Gastrocnemius medialis (tissue), 4 donors: Measurements from ENCODE around the gene PLXNB3.

ENCODE experiments used
- CTCF ChIP-seq, 5 experiments: fragments of 450-650 bp in 3 of 5; fragments of 200-600 bp in 2 of 5; sonication (generic) in 2 of 5; IDR thresholded peaks in 4 of 5; conservative IDR thresholded peaks in 1 of 5; 1 replicate in 4 of 5; 2 replicates in 1 of 5; pipeline ENCODE4 v1.5.1; 2016 to 2019; ENCODE audit warnings: antibody characterized with exemption in 5 of 5, mild to moderate bottlenecking in 3 of 5, moderate library complexity in 3 of 5
- POLR2A ChIP-seq, 2 donors: fragments of 450-650 bp; IDR thresholded peaks; one replicate each; pipeline ENCODE4 v1.6.1; 2017; ENCODE audit warnings: antibody characterized with exemption in 2 of 2, mild to moderate bottlenecking in 2 of 2, moderate library complexity in 2 of 2

DNA sequence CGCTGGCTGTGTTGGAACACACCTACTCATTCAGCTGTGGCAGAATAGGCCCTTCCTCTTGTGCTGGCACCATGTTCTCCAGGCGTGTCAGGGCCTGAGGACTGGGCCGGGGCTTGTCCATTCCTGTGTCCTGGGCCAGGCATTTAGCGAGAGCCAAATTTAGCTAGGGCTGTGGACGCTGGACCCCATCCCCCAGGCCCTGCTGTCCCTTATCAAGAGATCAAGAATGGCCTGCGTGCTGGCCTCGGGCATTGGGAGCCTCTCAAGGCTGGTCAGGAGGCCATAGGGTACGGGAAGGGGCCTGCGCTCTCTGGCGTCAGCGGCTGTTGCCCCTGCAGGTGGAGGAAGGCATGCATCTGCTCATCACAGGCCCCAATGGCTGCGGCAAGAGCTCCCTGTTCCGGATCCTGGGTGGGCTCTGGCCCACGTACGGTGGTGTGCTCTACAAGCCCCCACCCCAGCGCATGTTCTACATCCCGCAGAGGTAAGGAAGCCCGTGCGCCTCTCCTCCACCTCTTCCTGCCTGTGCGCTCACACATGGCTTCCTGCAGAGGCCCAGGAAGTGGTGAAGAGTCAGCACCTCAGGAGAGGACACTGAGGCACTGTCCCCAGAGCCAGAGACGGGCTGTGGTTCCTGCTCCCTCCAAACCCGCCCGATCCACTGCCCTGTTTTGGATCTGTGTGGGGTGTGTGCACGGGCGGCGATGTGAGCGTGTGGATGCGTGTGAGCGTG lies 24.1 kb upstream of the PLXNB3 start:
- no peak for TF ChIP-seq POLR2A (IDR thresholded peaks at IDR 0.05)
- TF ChIP-seq CTCF (IDR thresholded peaks at IDR 0.05 in 4 of 5, conservative IDR thresholded peaks at IDR 0.05 in 1 of 5), result no peak
